ENCODE measurements around the gene ITGA3.

The ITGA3 gene

DNA sequence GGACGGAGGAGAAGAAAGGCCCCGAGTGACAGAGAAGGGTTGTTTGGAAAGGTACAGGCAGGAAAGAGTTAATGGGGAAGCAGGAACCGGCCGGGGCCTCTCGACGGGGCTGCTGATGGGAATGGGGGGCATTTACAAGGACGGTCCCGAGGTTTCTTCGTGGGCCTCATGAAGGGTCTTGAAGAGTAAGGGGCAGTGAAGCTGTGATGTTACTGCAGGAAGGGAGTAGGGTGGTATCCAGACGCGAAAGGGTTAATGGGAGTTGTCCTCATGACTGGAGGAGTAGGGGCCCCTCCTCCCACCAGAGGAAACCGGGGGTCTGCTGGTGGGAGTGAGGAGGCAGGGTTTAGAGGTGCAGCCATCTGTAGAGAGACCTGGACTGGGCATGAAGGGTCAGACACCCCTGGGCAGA, 39.7 kb downstream of the ITGA3 start:
- DNase-seq, result no peak

DNA sequence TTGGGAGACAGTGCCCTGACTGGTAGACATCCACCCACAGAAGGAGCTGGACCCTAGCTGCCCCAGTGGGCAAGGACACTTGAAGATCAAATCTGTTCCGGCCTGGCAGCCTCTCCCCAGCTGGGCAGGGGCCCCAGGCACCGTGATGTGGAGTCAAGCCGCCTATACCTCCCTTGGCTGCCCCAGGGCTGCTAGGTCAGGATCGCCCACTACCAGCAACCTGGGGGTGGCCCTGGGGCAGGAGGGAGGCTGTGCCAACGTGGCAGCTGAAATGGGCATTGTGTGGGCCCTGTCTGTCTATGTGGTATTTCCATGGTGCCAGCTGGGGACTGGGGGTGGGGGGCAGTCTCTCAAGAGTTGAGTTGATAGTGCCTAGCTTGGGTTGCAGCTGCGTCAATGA, 40.2 kb downstream of the ITGA3 start:
- no peak for DNase-seq

DNA sequence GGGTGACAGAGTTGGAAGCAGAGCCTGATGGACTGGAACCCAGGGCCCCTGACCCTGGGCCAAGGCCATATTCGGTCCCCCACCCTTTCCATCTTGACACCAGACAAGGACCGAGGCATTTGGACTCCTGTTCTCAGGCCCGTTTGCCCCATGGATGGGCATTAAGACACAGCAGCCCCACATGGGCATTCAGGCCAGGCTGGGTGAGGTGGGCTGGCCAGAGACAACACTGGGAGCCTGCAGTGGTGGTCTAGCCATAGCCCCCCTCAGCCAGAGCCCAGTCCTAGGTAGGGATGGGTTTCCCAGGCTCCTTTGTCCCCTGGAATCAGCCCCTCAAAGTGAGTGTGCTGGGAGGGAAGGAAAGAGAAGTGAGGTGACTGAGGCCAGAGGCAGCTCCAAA, 40.8 kb downstream of the ITGA3 start:
- DNase-seq, result no peak

DNA sequence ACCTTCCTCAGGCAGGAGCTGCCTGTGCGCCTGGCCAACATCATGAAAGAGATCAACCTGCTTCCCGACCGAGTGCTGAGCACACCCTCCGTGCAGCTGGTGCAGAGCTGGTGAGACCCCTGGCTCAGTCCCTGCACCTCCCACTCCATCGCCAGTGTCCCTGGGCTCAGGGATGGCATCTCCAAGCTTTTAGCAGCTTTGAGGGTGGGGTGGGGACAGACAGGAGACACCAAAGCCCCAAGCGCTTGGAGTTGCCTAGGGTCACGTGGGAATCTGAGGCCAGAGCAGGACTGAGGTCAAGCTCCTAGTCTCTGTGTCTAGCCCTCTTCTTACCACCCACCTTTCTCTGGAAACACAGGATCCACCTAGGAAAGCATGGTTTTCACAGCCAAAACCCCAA, 41.5 kb downstream of the ITGA3 start:
- no peak for DNase-seq

- no peak for DNase-seq
Measured at GRCh38 chr17:50097926-50098325, 42.0 kb downstream of the ITGA3 start.

GRCh38 chr17:50098583-50098982, 42.7 kb downstream of the ITGA3 start:
- DNase-seq, result no peak

DNA sequence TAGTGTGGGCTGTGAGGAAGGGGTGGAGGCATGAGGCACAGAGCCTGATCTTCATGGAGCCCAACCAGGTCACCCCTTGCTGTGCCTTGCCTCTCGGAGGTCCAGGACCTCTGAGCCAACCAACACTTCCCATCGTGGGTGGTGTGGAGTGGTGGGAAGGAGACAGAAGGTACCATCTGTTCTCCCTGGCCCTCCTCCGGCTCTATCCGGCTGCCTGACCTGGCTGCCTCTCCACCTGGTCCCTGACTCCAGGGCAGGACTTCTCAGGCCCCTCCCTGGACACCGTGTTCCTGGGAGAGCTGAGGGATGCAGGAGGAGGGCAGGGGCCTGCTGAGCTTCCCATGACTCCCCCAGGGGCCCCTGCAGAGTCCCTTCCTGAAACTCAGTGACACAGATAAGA, 43.1 kb downstream of the ITGA3 start:
- no peak for DNase-seq

GRCh38 chr17:50100480-50100883, 44.6 kb downstream of the ITGA3 start:
- no peak for DNase-seq

- no peak for DNase-seq
Measured at GRCh38 chr17:50100921-50101345, 45.0 kb downstream of the ITGA3 start.

- no peak for DNase-seq
Measured at GRCh38 chr17:50101346-50102163, 45.6 kb downstream of the ITGA3 start.

- DNase-seq, result no peak
Measured at GRCh38 chr17:50102164-50102991, 46.5 kb downstream of the ITGA3 start.

- no peak for DNase-seq
Measured at GRCh38 chr17:50103252-50103651, 47.3 kb downstream of the ITGA3 start.

DNA sequence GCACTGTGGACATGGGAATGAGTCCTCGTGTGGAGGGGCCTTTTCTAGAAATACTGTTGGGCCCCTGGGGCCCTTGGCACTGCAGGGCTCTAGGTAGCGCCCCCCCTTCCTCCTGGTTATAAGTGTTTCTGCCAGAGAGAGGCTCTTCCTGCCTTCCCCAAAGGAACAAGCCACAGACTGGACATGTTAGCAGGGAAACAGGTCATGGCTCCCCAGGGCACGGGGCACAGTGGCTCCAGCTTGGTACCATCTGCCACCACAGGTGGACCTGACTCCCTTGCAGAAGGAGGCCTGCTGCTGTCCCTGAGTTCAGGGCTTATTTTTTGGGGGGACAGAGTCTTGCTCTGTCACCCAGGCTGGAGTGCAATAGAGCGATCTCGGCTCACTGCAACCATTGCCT, 48.0 kb downstream of the ITGA3 start:
- no peak for DNase-seq

GRCh38 chr17:50105811-50106210, 49.9 kb downstream of the ITGA3 start:
- no peak for DNase-seq

- DNase-seq, result no peak
Measured at GRCh38 chr17:50106393-50107131, 50.7 kb downstream of the ITGA3 start.

DNA sequence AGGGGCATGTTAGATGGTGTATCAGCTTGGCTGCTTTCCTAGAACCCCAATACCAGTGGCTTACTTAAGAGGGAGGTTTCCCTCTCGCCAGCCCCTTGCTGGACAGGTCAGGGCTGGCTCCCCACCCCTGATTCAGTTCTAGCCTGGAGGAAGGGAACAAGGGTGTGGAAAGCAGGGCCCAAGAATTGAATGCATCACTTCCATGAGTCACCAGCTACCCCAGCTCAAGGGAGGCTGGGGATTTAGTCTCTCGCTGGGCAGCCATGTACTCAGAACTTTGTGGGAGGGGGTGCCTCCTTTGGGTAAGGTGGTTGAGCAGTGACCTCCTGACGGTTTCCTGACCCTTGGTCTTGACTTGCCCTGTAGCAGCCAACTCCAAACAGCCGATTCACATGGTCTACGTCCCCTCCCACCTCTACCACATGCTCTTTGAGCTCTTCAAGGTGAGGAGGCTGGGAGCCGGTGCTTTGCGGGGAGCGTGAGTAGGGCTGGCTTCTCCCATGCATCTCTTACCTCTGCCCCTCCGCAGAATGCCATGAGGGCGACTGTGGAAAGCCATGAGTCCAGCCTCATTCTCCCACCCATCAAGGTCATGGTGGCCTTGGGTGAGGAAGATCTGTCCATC, 52.0 kb downstream of the ITGA3 start:
- no peak for DNase-seq

- DNase-seq, result no peak
Measured at GRCh38 chr17:50108556-50108955, 52.6 kb downstream of the ITGA3 start.

DNA sequence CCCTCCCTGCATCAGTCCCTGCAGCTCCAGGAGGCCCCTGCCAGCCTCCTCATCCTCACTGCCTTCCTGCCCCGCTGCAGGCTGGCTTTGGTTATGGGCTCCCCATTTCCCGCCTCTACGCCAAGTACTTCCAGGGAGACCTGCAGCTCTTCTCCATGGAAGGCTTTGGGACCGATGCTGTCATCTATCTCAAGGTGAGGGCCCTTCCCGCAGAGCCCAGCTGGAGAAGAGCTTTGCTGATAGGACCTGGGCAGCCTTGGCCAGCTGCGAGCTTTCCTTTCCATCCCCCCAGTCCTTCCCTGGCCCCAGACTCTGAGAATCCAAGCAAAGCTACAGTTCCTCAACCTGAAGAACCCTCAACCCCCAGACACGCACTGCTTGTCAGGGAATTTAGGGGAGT, 53.3 kb downstream of the ITGA3 start:
- DNase-seq, result no peak

- no peak for DNase-seq
Measured at GRCh38 chr17:50109785-50110184, 53.9 kb downstream of the ITGA3 start.

DNA sequence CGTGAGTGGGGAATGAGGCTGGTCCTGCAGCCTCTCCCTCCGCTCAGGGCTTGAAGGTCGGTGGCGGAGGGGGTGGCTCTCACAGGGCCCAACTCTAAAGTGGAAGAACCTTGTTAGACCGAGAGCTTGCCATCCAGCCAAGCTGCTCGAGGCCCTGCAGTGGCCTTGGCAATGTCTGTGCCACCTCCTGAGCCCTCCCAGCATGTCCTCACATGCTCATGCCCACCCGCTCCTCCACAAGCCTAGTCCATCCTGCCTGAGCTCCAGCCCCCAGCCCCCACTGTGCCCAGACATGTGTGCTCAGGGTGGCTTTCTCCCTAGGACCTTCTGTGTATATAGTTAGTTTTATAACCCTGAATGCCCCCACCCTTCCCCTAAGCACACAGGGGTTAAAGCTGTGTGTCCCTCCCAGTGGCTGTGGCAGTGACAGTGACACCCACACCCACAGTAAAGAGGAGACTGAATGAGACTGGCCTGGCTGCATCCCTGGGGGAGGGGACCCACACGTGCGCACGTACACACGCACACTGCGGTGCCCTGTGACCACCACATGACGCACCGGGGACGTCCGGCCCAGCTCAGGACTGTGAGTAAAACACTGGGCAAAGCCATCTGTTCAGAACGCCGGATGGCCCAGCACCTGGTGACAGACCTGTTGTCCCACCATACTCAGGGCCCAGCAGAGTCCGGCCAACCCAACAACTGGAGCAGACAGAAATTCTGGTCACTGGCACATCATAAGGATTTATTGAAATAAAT, 54.9 kb downstream of the ITGA3 start:
- no peak for DNase-seq

GRCh38 chr17:50111673-50112655, 56.1 kb downstream of the ITGA3 start:
- DNase-seq, result no peak

Data from activated CD4-positive, alpha-beta T cell treated with anti-CD3 and anti-CD28 coated beads, Interleukin-10, Interleukin-2, amounts not matched to agents 100 ng/mL and 50 ng/mL, durations not matched to agents 16 hours and 8 hours (primary cell).